D721Med (cell line): Measurements from ENCODE around the gene TECTB.
"Not testable (repeated sequence)": the region's sequence is repeated elsewhere in the genome, so short reads cannot be mapped to it uniquely, and the experiment has no call there.

ENCODE experiments used
- DNase-seq: peaks from one replicate; pipeline ENCODE4 v3.0.0; 2011; ENCODE audit warnings: low spot score; ENCODE audit not compliant: insufficient read length
- FAIRE-seq: peaks from 2 replicates; lab custom pipeline; 2011; peaks lifted over from hg19 to GRCh38; lab: Jason Lieb, UNC
- TF ChIP-seq, protein P1 (sequence below): IDR thresholded peaks from 2 replicates; pipeline ENCODE4 v1.5.1; 2012; ENCODE audit warnings: mild to moderate bottlenecking, control low read depth; ENCODE audit not compliant: insufficient read depth; ENCODE audit errors: missing control alignments

The TECTB gene

DNA sequence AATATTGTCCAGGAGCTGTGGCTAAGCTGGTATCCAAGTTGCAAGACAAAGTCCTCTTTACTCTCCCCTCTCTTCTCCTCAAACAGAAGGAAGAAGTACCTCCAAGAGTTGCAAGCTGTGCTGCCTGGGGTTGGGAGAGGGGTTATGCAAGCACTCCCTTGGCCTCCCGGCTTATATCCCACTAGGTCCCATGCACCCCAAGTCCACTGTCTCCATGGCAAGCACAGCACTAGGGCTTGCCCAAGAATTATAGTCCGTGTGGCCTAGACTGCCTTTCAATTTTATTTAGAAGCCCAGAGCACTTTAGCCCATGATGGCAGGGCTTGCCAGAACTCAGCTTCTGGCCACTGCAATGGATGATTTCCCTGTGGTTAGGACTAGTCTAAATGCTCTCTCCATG lies 40.4 kb upstream of the TECTB start:
- FAIRE-seq (no peak), DNase-seq (no peak)
- TF ChIP-seq, protein P1, sequence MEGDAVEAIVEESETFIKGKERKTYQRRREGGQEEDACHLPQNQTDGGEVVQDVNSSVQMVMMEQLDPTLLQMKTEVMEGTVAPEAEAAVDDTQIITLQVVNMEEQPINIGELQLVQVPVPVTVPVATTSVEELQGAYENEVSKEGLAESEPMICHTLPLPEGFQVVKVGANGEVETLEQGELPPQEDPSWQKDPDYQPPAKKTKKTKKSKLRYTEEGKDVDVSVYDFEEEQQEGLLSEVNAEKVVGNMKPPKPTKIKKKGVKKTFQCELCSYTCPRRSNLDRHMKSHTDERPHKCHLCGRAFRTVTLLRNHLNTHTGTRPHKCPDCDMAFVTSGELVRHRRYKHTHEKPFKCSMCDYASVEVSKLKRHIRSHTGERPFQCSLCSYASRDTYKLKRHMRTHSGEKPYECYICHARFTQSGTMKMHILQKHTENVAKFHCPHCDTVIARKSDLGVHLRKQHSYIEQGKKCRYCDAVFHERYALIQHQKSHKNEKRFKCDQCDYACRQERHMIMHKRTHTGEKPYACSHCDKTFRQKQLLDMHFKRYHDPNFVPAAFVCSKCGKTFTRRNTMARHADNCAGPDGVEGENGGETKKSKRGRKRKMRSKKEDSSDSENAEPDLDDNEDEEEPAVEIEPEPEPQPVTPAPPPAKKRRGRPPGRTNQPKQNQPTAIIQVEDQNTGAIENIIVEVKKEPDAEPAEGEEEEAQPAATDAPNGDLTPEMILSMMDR = no peak

- DNase-seq (no peak), FAIRE-seq (no peak)
- TF ChIP-seq, protein P1 = no peak
Observed at GRCh38 chr10:112243713-112244112, 39.5 kb upstream of the TECTB start.

DNA sequence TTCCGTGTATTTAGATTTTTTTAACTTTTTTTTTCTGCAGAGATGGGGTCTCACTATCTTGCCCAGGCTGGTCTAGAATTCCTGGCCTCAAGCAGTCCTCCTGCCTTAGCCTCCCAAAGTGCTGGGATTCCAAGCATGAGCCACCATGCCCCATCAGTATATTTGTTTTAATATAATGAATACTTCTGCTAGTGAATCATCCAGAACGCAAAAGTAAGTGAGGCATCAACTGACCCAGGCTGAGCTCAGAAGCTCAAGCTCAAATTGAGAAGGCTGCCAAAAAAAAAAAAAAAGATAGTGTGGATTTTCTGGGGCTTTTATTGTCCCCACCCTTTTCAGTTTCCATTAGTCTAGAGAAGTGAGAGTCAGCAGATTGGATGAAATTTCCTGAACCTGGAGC lies 39.0 kb upstream of the TECTB start:
- TF ChIP-seq, protein P1 = no peak
- no peak for FAIRE-seq
- DNase-seq = no peak

- TF ChIP-seq, protein P1 = no peak
- FAIRE-seq = no peak
- no peak for DNase-seq
Observed at GRCh38 chr10:112247791-112248190, 35.4 kb upstream of the TECTB start.

- DNase-seq (no peak), FAIRE-seq (no peak)
- TF ChIP-seq, protein P1 = no peak
Observed at GRCh38 chr10:112248584-112249295, 34.5 kb upstream of the TECTB start.

DNA sequence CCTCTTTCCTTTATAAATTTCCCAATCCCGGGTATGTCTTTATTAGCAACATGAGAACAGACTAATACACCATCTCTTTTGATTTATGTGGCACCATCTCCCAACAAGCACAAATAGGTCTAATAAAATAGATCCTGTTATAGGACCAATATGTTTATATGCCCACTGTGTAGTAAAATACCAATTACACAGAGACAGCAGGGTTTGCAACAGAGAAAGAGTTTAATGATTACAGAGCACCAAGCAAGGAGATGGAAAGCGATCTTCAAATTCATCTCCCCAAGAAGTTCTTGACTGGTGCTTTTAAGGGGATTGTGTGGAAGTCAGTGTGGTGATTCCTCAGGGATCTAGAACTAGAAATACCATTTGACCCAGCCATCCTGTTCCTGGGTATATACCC lies 33.5 kb upstream of the TECTB start:
- TF ChIP-seq, protein P1 = no peak
- DNase-seq (no peak), FAIRE-seq (no peak)

- TF ChIP-seq, protein P1 = no peak
- FAIRE-seq = no peak
- DNase-seq = no peak
Observed at GRCh38 chr10:112250555-112250954, 32.6 kb upstream of the TECTB start.

DNA sequence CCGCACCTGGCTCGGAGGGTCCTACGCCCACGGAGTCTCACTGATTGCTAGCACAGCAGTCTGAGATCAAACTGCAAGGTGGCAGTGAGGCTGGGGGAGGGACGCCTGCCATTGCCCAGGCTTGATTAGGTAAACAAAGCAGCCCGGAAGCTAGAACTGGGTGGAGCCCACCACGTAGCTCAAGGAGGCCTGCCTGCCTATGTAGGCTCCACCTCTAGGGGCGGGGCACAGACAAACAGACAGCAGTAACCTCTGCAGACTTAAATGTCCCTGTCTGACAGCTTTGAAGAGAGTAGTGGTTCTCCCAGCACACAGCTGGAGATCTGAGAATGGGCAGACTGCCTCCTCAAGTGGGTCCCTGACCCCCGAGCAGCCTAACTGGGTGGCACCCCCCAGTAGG lies 32.0 kb upstream of the TECTB start:
- DNase-seq, FAIRE-seq: not testable (repeated sequence)
